Activated T-cell treated with anti-CD3 and anti-CD28 coated beads, Interleukin-2, amount 50 U/mL, for 1 hour (primary cell): ENCODE results near the gene NUBPL.
"Not testable (repeated sequence)": the region's sequence is repeated elsewhere in the genome, so short reads cannot be mapped to it uniquely, and the experiment has no call there.

ENCODE experiments used
- DNase-seq: peaks from one replicate; pipeline ENCODE4 v3.0.0-alpha.2; 2020

Gene NUBPL

DNA sequence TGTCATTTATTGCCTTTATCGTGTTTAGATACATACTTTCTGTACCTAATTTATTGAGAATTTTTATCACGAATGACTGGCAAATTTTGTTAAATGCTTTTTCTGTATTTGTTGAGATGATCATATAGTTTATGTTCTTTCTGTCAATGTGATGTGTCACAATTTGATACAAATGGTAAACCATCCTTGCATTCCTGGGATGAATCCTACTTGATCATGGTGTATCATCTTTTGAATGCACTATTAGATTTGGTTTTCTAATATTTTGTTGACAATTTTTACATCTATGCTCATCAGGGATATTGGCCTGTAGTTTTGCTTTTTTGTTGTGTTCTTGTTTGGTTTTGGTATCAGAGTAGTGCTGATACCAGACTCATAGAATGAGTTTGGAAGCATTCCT is 185.1 kb downstream of the NUBPL start:
- no peak for DNase-seq

DNA sequence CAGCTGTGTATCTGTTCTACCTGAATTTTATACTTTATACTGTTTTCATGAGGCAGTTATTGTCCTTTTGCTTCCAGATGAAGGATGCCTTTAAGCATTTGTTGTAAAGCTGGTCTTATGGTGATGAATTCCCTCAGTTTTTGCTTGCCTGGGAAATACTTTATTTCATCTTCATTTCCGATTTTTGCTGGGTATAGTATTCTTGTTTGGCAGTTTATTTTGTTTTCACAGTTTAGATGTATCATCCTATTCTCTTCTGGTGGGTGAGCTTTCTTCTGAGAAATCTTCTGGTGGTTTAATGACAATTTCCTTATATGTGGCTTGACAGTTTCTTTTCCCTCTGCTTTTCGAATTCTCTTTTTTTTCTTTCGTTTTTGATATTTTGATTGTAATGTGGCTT is 188.1 kb downstream of the NUBPL start:
- DNase-seq, result no peak

DNA sequence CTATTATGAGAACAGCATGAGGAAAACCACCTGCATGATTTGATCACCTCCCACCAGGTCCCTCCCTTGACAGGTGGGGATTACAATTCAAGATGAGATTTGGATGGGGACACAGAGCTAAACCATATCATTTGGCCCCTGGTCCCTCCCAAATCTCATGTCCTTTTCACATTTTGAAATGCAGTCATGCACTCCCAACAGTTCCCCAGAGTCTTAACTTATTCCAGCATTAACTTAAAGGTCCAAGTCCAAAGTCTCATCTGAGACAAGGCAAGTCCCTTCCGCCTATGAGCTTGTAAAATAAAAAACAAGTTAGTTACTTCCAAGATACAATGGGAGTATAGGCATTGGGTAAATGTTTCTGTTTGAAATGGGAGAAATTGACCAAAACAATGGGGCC is 189.8 kb downstream of the NUBPL start:
- DNase-seq, result not testable (repeated sequence)

DNA sequence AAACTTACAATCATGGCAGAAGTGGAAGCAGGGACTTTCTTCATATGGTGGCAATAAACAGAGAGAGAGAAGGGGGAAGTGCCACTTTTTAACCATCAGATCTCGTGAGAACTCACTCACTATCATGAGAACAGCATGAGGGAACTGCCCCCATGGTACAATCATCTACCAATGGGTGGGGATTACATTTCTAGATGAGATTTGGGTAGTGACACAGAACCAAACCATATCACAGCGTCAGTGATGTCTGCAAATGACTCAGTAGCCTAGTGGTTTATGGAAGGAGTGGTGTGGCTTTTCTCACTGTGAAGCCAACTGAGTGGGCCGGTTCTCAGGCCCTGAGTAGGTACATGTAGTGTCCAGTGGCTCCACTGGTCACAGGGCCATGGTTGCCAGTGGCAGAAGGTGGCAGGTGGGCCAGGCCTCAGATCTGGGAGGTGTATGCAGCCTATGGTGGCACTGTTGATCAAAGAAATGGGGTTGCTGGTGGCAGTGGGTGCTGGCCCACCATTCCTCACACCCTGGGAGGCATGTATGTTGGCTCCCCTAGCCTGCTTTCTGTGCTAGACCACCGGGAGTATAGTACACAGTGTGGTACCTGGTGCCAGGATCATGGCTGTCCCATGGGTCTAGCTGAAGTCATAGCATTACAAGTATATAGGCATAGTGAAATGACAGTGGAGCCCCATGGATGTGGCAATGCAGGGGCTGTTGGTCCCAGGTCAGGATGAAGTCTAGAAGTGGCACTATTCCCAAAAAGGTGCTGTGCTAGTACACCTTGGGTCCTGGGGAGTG is 191.9 kb downstream of the NUBPL start:
- no peak for DNase-seq

DNA sequence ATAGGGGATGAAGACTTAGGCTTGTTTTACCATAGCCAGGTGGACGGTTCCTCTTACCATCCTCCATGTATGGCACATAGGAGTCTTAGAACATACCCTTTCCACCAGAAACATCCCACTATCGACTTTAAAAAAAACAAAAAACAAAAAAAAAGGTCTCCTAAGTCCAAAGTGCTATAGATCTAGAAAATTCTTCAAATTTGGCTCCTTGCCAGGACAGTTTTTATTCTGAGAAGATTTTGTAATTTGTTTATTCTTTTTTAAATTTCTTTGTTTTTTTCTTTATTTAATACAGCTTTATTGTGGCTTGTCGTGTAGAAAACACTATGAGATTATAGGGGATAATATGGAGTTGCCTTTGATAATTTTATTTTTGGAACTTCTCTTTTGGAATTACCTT is 197.7 kb downstream of the NUBPL start:
- DNase-seq, result no peak

DNA sequence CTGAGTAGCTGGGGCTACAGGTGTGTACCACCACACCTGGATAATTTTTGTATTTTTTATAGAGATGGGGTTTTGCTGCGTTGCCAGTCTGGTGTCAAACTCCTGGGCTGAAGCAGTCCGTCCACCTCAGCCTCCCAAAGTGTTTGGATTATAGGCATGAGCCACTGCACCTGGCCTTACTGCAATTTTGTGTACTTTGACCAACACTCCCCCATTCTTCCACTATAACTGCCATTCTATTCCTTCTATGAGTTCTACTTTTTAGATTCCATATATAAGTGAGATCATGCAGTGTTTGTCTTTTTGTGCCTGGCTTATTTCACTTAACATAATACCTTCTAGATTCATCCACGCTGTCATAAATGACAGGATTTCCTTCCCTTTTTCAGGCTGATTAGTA is 199.1 kb downstream of the NUBPL start:
- DNase-seq, result no peak

DNA sequence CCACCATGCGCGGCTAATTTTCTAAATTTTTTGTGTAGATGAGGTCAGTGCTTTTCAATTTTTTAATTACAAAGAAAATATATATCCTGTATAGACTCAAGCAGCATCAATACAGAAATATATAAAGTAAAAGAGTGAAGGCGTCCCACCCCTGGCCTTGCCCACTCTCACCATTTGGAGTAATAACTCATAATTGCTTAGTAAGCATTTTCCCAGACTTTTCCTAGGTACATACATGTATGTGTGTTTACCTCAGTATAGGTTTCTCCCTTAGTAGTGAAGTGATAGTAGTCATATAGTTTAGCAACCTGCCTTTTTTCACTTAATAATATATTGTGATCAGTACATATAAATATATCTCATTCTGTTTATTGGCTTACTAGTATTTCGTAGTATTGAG is 200.1 kb downstream of the NUBPL start:
- DNase-seq, result no peak

DNA sequence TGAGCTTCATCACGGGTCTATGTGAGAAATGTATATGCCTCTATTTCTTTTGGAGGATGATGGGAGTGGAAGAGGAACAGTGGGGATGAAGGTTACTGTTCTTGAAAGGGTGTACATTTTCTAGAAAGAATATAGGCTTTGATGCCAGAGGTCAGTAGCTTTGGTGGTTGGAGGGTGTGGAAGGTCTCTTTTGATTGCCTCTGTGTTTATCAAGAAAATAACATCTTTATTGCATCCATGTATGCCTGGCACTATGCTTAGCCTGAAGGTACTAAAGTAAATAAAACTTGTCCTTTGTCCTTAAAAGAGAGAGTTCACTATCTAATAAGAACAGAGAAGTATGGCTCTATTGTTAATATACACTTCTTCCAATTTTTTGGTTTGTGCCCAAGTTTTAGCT is 201.8 kb downstream of the NUBPL start:
- DNase-seq, result no peak

DNA sequence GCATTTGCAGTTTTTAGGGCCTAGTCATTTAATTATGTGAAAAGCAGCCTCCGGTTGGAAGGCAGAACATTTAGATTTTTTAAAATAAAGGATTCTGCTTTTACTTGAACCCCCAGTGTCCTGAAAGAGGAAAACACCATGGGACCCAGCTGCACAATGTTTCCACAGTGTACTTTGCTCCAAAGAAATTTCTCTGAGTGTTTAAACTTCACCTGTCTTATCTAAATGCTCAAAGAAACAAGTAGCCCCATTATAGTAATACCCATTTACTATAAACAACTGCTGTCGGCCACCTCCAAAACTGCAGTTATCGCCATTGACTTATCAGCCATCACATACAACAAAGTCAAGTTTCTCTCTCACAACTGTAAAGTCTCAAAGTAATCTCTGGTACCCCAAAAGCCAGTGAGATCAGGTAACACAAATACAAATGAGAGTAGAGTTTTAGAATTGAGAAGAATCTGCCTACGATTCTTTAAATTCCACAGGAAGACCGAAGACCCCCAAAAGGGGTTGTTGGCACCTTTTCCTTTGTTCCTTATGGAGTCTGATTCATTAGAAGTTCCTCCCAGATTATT is 205.2 kb downstream of the NUBPL start:
- no peak for DNase-seq

DNA sequence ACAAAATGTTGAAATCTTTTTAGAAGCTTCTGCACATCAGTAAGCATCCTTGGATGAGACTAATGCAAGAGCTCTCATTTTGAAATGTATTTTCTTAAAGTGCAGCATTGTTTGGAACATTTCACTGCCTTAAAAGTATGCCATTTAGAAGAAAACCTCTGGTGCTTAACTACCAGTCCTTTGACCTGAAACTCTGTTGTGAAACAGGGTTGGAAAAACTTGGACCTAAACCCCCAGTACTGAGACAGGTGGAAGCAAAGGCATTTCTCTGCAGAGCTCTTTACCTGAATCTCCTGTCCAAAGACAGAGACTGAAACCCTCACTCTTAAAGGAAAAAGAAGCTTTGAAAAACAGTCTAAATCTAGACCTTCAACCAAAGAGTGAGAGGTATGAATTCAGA is 207.2 kb downstream of the NUBPL start:
- DNase-seq, result no peak

DNA sequence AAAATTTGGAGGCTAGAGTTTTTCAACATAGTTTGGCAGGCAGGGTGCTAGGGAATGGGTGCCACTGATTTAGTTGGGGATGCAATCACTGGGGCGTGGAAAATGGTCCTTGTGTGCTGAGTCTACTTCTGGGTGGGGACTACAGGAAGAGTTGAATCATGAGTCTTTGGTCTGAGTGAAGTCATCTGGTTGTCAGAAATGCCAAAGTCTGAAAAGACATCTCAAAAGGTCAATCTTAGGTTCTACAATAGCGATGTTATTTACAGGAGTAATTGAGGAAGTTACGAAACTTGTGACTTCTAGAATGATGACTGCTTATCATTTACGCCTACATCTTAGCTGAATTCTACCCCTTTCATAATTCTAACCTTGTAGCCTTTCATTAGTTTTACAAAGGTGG is 209.1 kb downstream of the NUBPL start:
- DNase-seq, result no peak

DNA sequence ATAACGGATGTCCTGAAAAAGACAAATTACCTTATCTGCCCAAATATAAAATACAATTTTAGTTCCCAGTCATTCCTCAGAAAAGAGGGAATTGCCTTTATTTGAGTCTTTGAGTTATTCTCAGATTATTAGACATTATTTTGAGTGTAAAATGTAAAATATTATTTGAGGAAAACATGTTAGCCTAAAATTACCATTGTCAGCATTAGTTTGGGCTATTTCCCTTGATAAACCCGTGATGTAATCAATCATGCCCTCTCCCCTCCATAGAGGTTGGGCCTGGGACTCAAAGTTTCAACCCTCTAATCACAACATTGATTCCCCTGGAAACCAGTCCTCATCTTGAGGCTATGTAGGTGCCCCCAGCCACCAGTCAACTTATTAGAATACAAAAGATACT is 213.4 kb downstream of the NUBPL start:
- DNase-seq, result no peak

DNA sequence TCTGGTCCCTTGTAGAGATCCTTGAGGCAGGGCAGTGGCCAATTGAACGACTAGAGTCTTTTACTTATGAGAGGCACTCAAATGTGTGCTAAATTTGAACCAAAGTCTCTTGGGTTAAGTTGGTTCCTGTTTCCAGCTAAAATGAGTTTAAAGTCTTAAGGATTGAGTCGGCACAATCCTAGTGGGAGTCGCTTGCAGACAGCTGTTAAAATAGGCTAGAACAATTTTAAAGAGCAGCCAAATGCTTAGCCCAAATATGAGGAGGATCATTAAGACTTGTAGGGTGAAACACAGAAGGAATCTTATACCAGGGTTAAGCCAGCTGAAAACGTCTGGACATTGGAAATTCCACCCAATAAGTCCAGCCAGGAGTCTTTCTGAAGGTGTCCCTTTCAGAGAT is 216.1 kb downstream of the NUBPL start:
- DNase-seq, result no peak

DNA sequence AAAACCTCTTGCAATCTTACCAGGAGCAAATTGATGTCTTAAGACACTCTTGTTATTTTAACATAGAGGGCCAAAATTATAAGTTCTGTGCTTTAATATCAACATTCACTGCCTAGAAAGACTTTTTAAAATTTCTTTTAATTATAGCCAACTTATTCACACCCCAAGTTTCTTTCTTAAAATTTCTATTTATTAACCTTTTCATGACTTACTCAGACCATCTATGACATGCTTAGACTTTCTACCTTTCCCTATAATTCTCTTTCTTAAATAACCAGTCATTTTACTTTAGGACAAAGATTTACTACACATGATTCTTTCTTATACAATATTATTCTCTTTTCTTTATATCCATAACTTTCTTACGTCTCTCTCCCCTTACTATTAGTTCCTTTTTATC is 220.4 kb downstream of the NUBPL start:
- no peak for DNase-seq

DNA sequence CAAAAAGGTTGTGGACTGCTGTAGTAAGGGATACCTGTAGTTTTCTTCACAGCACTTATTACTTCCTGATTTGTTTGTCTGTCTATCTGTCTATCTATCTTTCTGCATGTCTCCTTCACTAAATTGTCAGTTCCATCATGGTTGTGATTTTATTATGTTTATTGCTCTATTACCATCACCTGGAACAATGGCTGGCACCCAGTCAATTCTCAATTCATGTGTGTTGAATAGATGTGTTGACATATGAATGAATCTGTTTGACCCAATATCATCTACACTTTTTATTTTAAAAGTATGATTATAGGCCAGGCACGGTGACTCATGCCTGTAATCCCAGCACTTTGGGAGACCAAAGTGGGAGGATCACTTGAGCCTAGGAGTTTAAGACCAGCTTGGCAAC is 224.4 kb downstream of the NUBPL start:
- DNase-seq, result no peak

DNA sequence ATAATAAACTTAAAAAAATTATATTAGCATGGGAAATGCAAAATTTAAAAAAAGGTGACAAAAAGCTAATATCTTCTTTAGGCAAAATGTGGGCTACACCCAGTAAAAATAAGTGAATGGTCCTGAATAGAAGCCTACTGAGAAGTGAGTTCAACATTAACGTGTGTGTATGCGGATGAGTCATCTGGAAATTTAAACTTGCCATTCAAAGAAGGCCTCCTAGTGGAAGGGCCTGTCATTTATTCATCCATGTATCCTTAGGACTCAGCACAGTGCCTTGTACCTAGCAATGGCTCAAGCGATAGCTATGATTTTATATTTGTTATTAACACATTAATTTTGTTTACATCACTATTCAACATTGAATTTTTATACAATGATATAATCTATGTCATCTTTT is 226.2 kb downstream of the NUBPL start:
- no peak for DNase-seq

DNA sequence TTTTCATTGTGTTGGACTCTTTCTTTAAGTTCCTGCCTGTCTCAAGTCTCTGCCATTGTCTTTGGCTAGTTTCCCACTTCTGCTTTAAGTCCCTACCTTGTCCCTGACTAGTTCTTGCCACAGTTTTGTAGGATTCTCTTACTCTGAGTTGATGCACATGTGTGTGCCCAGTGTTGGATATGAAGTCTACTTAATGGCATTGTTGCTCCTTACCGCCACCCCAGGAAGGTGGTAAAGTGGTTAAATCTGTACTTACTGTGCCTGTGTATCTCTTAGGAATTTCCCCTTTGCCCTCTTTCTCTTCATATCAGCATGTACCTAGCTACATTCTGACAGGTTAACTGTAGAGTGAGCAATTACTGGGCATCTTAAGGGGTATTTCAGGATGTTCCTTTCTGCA is 227.1 kb downstream of the NUBPL start:
- no peak for DNase-seq

DNA sequence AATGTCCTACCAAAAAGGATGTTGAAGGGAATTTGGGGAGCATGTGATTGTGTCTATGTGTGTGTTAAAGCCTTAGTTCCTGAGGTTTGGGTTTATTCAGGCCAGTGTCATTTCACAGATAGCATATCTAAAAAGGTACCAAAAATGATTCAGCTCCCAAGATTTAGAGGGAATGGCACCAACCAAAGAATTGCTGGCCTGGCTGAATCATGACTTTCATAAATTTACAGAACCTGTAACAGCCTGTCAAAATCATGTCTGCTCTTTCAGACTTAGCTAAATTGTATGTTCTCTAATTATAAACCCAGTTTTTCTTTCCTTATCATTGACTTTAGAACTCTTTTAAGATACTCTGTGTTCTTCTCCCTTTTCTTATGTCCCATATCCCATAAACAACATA is 231.5 kb downstream of the NUBPL start:
- no peak for DNase-seq

DNA sequence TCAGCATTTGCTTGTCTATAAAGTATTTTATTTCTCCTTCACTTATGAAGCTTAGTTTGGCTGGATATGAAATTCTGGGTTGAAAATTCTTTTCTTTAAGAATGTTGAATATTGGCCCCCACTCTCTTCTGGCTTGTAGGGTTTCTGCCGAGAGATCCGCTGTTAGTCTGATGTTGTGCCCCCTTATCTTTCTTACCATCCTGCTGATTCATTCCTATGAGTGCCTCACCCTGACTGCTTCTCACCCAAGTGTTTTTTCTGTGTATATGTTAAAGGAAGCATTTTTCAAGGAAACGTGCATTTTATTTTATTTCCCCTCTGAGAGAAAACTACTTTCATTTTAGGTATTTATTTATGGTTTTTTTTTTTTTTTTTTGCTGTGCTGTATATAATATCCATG is 236.7 kb downstream of the NUBPL start:
- DNase-seq, result not testable (repeated sequence)

DNA sequence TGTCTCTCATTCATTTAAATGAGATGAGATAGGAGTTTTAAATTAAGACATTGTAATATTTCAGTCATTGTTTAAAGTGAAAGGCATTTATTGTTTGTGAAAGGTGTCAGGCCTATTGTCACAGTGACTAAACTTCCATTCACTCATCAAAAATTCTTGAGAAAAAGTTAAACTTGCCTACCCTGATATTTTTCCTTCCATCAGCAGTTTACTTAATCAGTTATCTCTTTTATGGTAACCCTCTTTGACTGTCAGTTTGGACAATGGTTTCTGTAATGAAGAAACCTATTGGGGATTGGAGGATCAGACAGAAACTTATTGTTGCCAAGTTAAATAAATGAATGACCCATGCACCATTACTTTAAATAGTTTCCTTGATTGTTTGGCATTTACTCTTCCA is 241.6 kb downstream of the NUBPL start:
- no peak for DNase-seq

DNA sequence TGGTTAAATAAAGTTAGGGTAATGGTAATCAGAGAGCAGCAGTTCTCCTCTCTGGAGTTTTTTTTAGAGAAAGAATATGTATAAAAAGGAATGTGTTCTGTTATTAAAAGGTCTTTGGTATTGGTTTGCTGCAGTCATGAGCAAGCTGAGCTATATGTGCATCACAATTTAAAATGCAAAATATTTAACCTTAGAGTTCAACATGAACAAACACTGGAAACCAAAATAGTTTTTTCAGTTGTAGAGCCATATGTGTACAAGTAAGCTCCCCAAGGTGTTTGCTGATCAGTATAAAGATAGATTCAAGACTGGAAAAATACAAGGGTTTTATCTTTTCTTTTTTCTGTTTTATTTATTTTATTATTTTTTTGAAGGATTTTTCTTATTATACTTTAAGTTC is 245.0 kb downstream of the NUBPL start:
- DNase-seq, result no peak

DNA sequence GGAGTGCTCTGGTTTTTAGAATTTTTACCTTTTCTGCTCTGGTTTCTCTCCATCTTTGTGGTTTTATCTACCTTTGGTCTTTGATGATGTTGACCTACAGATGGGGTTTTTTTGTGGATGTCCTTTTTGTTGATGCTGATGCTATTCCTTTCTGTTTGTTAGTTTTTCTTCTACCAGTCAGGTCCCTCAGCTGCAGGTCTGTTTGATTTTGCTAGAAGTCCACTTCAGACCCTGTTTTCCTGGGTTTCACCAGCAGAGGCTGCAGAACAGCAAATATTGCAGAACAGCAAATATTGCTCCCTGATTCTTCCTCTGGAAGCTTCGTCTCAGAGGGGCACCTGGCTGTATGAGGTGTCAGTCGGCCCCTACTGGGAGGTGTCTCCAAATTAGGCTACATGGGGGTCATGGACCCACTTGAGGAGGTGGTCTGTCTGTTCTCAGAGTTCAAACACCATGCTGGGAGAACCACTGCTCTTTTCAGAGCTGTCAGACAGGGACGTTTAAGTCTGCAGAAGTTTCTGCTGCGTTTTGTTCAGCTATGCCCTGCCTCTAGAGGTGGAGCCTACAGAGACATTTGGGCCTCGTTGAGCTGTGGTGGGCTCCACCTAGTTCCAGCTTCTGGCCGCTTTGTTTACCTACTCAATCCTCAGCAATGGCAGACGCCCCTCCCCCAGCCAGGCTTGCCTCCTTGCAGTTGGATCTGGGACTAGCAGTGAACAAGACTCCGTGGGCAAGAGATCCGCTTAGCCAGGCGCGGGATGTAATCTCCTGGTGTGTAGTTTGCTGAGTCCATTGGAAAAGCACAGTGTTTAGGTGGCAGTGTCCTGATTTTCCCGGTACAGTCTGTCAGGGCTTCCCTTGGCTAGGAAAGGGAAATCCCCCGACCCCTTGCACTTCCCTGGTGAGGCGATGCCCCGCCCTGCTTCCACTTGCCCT is 250.8 kb downstream of the NUBPL start:
- not testable (repeated sequence) for DNase-seq

DNA sequence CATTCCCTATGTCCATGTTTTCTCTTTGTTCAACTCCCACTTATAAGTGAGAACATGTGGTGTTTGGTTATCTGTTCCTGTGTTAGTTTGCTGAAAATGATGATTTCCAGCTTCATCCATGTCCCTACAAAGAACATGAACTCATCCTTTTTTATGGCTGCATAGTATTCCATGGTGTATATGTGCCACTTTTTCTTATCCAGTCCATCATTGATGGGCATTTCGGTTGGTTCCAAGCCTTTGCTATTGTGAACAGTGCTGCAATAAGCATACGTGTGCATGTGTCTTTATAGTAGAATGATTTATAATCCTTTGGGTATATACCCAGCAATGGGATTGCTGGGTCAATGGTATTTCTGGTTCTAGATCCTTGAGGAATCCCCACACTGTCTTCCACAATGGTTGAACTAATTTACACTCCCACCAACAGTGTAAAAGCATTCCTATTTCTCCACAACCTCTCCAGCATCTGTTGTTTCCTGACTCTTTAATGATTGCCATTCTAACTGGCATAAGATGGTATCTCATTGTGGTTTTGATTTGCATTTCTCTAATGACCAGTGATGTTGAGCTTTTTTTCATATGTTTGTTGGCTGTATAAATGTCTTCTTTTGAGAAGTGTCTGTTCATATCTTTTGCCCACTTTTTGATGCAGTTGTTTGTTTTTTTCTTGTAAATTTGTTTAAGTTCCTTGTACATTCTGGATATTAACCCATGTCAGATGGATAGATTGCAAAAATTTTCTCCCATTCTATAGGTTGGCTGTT is 252.7 kb downstream of the NUBPL start:
- not testable (repeated sequence) for DNase-seq
